ENCODE measurements around the gene TMEM154.

DNA sequence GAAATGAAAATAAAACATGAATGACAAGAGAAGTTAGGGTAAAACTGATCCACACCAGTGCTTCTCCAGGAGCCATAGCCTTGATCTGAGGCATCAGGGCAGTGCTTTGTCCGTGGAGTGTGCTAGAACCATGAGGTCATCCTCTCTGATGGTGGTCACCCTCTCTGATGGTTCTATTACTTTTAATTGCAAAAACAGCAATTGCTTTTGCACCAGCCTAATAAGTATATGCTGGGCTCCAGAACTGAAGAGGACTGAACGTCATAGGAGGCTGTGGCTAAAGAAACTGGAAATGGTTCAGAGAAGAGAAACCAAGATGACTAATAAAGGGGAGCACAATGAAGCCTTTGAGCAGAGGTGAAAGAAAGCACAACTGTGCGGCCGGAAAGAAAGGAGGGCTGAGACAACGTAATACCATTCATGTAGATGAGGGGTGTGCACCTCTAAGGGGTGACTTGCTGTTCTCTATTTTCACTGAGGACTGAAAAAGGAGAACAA lies 17.0 kb upstream of the TMEM154 start:
- TF ChIP-seq, protein P1, sequence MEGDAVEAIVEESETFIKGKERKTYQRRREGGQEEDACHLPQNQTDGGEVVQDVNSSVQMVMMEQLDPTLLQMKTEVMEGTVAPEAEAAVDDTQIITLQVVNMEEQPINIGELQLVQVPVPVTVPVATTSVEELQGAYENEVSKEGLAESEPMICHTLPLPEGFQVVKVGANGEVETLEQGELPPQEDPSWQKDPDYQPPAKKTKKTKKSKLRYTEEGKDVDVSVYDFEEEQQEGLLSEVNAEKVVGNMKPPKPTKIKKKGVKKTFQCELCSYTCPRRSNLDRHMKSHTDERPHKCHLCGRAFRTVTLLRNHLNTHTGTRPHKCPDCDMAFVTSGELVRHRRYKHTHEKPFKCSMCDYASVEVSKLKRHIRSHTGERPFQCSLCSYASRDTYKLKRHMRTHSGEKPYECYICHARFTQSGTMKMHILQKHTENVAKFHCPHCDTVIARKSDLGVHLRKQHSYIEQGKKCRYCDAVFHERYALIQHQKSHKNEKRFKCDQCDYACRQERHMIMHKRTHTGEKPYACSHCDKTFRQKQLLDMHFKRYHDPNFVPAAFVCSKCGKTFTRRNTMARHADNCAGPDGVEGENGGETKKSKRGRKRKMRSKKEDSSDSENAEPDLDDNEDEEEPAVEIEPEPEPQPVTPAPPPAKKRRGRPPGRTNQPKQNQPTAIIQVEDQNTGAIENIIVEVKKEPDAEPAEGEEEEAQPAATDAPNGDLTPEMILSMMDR (IDR thresholded peaks at IDR 0.05), result no peak
- TF ChIP-seq POLR2A (IDR thresholded peaks at IDR 0.05), result no peak
